Neural cell (in vitro differentiated cells): ENCODE data around the gene RHOF. TPM values are rescaled to one million over a fixed set of nuclear protein-coding genes. Genes with fewer than 3 reads are reported as not detected.

Experiments used
- H2AFZ ChIP-seq: fragments of 200-600, 300-800 bp; sonication (generic), shearing (Covaris generic); 2 replicates; pipeline ENCODE4 v1.6.0; 2014; ENCODE audit warnings: low read depth, mild to moderate bottlenecking, antibody characterized with exemption, low read length, moderate library complexity
- H3F3A ChIP-seq: fragments of 200-600 bp; shearing (Covaris generic); 2 replicates; pipeline ENCODE4 v1.6.1; 2016; ENCODE audit warnings: mild to moderate bottlenecking, moderate library complexity, mixed read lengths, antibody characterized with exemption, low read length; ENCODE audit not compliant: insufficient read depth, poor library complexity, severe bottlenecking
- H3K27ac ChIP-seq: fragments of 200-600, 300-800 bp; sonication (generic), shearing (Covaris generic); 2 replicates; pipeline ENCODE4 v1.5.1; 2014; ENCODE audit warnings: mild to moderate bottlenecking, low read length, moderate library complexity
- H3K27me3 ChIP-seq: fragments of 300-800, 200-600 bp; sonication (generic), shearing (Covaris generic); 2 replicates; pipeline ENCODE4 v1.6.0; 2014; ENCODE audit warnings: mild to moderate bottlenecking, low read depth, low read length, moderate library complexity; ENCODE audit not compliant: insufficient read depth
- H3K36me3 ChIP-seq: fragments of 300-800, 200-600 bp; sonication (generic), shearing (Covaris generic); 2 replicates; pipeline ENCODE4 v1.5.1; 2014; ENCODE audit warnings: mild to moderate bottlenecking, antibody characterized with exemption, low read length, moderate library complexity; ENCODE audit not compliant: insufficient read depth
- H3K4me2 ChIP-seq: fragments of 300-800, 200-600 bp; sonication (generic), shearing (Covaris generic); 2 replicates; pipeline ENCODE4 v1.6.0; 2014; ENCODE audit warnings: mild to moderate bottlenecking, low read length
- H3K4me3 ChIP-seq: fragments of 300-800, 200-600 bp; sonication (generic), shearing (Covaris generic); 2 replicates; pipeline ENCODE4 v1.5.1; 2014; ENCODE audit warnings: mild to moderate bottlenecking, low read length, moderate library complexity
- H3K79me2 ChIP-seq: fragments of 200-600 bp; shearing (Covaris generic); replicated peaks from 2 replicates; pipeline ENCODE4 v1.6.0; 2014; ENCODE audit warnings: mild to moderate bottlenecking, low read length, moderate library complexity; ENCODE audit not compliant: insufficient read depth
- H3K9ac ChIP-seq: fragments of 300-800, 200-600 bp; sonication (generic), shearing (Covaris generic); 2 replicates; pipeline ENCODE4 v1.6.1; 2016; ENCODE audit warnings: mild to moderate bottlenecking, low read length, mixed read lengths
- H3K9me2 ChIP-seq: fragments of 200-600 bp; shearing (Covaris generic); 2 replicates; pipeline ENCODE4 v1.6.1; 2016; ENCODE audit warnings: mild to moderate bottlenecking, low read length, mixed read lengths; ENCODE audit not compliant: insufficient read depth
- H3K9me3 ChIP-seq: fragments of 200-600, 300-800 bp; sonication (generic), shearing (Covaris generic); 2 replicates; pipeline ENCODE4 v1.6.1; 2016; ENCODE audit warnings: mild to moderate bottlenecking, mixed run types, low read length, moderate library complexity, mixed read lengths
- H4K20me1 ChIP-seq: fragments of 200-600 bp; shearing (Covaris generic); 2 replicates; pipeline ENCODE4 v1.6.1; 2016; ENCODE audit warnings: mild to moderate bottlenecking, mixed run types; ENCODE audit not compliant: insufficient read depth
- EP300 ChIP-seq: fragments of 450-650 bp; conservative IDR thresholded peaks from 2 replicates; pipeline ENCODE4 v1.6.1; 2014; ENCODE audit warnings: antibody characterized with exemption, mild to moderate bottlenecking, moderate library complexity; ENCODE audit not compliant: poor library complexity, severe bottlenecking
- EZH2 ChIP-seq: fragments of 200-600, 300-800 bp; shearing (Covaris generic), sonication (generic); IDR thresholded peaks from 2 replicates; pipeline ENCODE4 v1.6.1; 2014; ENCODE audit warnings: antibody characterized with exemption, low read length, borderline replicate concordance, mild to moderate bottlenecking; ENCODE audit not compliant: insufficient read depth, poor library complexity, severe bottlenecking
- MXI1 ChIP-seq: fragments of 450-650 bp; conservative IDR thresholded peaks from 2 replicates; pipeline ENCODE4 v1.6.1; 2014; ENCODE audit warnings: antibody characterized with exemption, mild to moderate bottlenecking; ENCODE audit not compliant: poor library complexity, severe bottlenecking
- POLR2AphosphoS5 ChIP-seq: IDR thresholded peaks from 2 replicates; pipeline ENCODE4 v1.6.1; 2012
- RAD21 ChIP-seq: fragments of 450-650 bp; conservative IDR thresholded peaks from 2 replicates; pipeline ENCODE4 v1.6.1; 2014; ENCODE audit warnings: antibody characterized with exemption, mild to moderate bottlenecking, moderate library complexity
- REST ChIP-seq: IDR thresholded peaks from 2 replicates; pipeline ENCODE4 v1.6.1; 2012; ENCODE audit warnings: borderline replicate concordance
- SMC3 ChIP-seq: fragments of 450-650 bp; conservative IDR thresholded peaks from 2 replicates; pipeline ENCODE4 v1.6.1; 2014; ENCODE audit warnings: antibody characterized with exemption, mild to moderate bottlenecking, moderate library complexity; ENCODE audit not compliant: poor library complexity
- TAF1 ChIP-seq: IDR thresholded peaks from 2 replicates; pipeline ENCODE4 v1.6.1; 2012; ENCODE audit warnings: low read depth
- polyA plus RNA-seq: library from polyadenylated mRNA; depleted of rRNA; stranded (reverse); fragments of >200 nt; gene quantifications from 2 replicates; pipeline ENCODE4 v1.2.3, GENCODE V29; 2014
- TF ChIP-seq, protein P1 (sequence below): fragments of 450-650 bp; IDR thresholded peaks from 2 replicates; pipeline ENCODE4 v1.5.1; 2014; ENCODE audit warnings: antibody characterized with exemption, mild to moderate bottlenecking, moderate library complexity; ENCODE audit not compliant: poor library complexity, severe bottlenecking

RHOF gene
- polyA plus RNA-seq, 1 donor from 2014 or later = 14.7 TPM

GRCh38 chr12:121766290-121767039, 27.0 kb downstream of the RHOF start:
- no peaks in the 10 kb centered on the region for H3K36me3 ChIP-seq
- H3K79me2 ChIP-seq = no peaks in the 10 kb centered on the region
- H3F3A ChIP-seq = no peaks in the 10 kb centered on the region
- H3K4me3 ChIP-seq = no peak overlapping the region
- no peak overlapping the region for H3K9ac ChIP-seq
- H3K27me3 ChIP-seq = no peaks in the 10 kb centered on the region
- no peak overlapping the region for H3K4me2 ChIP-seq
- H3K9me2 ChIP-seq = no peaks in the 10 kb centered on the region
- no peak overlapping the region for H2AFZ ChIP-seq
- H3K27ac ChIP-seq = no peak overlapping the region
- no peaks in the 10 kb centered on the region for H4K20me1 ChIP-seq
- H3K9me3 ChIP-seq = no peaks in the 10 kb centered on the region
- TF ChIP-seq POLR2AphosphoS5 = no peak
- TF ChIP-seq EP300 = no peak
- no peak for TF ChIP-seq REST
- no peak for TF ChIP-seq SMC3
- TF ChIP-seq, protein P1, sequence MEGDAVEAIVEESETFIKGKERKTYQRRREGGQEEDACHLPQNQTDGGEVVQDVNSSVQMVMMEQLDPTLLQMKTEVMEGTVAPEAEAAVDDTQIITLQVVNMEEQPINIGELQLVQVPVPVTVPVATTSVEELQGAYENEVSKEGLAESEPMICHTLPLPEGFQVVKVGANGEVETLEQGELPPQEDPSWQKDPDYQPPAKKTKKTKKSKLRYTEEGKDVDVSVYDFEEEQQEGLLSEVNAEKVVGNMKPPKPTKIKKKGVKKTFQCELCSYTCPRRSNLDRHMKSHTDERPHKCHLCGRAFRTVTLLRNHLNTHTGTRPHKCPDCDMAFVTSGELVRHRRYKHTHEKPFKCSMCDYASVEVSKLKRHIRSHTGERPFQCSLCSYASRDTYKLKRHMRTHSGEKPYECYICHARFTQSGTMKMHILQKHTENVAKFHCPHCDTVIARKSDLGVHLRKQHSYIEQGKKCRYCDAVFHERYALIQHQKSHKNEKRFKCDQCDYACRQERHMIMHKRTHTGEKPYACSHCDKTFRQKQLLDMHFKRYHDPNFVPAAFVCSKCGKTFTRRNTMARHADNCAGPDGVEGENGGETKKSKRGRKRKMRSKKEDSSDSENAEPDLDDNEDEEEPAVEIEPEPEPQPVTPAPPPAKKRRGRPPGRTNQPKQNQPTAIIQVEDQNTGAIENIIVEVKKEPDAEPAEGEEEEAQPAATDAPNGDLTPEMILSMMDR = no peak
- no peak for TF ChIP-seq EZH2
- no peak for TF ChIP-seq RAD21
- no peak for TF ChIP-seq MXI1
- no peak for TF ChIP-seq TAF1

DNA sequence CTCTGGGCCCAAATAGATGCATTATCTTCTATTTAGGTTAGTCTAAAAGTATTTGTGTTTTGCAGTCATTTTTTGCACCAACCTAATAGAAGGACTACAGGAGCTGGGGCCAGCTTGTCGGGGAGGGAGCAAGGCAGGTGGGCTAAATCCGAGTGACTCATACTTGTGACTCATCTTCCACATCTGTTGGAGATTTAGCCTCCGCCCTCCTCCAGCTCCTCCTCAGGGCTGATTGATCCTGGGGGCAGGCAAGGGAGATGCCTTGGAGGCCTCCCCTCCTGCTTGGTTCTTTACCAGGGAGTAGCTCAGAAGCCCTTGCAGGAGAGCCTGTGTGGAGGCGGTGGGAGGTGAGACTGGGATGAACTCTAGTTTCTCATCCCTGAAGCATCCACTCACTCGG, 27.9 kb downstream of the RHOF start:
- H3K9ac ChIP-seq = no peak overlapping the region
- H3K4me2 ChIP-seq = no peak overlapping the region
- H3K36me3 ChIP-seq = no peaks in the 10 kb centered on the region
- no peaks in the 10 kb centered on the region for H3F3A ChIP-seq
- no peaks in the 10 kb centered on the region for H3K27me3 ChIP-seq
- no peaks in the 10 kb centered on the region for H3K9me2 ChIP-seq
- H3K4me3 ChIP-seq = no peak overlapping the region
- TF ChIP-seq SMC3 = no peak
- no peak for TF ChIP-seq EP300
- TF ChIP-seq EZH2 = no peak
- no peaks in the 10 kb centered on the region for H4K20me1 ChIP-seq
- no peaks in the 10 kb centered on the region for H3K9me3 ChIP-seq
- no peaks in the 10 kb centered on the region for H3K79me2 ChIP-seq
- H3K27ac ChIP-seq = no peak overlapping the region
- no peak overlapping the region for H2AFZ ChIP-seq
